AG08395 (cell line): ENCODE measurements around the gene DDX39A.
A peak's percentile ranks its signal among the peaks of the same experiment; 100 is the strongest.
"Not testable (repeated sequence)": the region's sequence is repeated elsewhere in the genome, so short reads cannot be mapped to it uniquely, and the experiment has no call there.

ENCODE experiments used
- DNase-seq: peaks from one replicate; pipeline ENCODE4 v3.0.0; 2012; ENCODE audit warnings: mixed read lengths, low spot score

Gene DDX39A

DNA sequence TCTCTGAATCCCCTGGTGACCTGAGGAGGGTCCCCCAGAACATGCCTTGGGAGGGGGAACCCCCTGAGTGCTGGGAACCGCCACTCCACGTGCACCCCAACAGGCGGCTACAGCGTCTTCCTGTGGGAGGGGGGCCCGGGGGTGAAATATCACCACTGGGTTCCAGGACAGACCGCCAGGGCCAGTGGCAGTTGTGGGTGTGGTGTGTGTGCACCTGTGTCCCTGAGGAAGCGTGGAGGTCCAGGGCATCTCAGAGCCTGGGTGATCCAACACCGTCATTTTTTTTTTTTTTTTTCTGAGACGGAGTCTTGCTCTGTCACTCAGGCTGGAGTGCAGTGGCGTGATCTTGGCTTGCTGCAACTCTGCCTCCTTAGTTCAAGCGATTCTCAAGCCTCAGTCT, 33.6 kb downstream of the DDX39A start:
- DNase-seq: no peak

DNA sequence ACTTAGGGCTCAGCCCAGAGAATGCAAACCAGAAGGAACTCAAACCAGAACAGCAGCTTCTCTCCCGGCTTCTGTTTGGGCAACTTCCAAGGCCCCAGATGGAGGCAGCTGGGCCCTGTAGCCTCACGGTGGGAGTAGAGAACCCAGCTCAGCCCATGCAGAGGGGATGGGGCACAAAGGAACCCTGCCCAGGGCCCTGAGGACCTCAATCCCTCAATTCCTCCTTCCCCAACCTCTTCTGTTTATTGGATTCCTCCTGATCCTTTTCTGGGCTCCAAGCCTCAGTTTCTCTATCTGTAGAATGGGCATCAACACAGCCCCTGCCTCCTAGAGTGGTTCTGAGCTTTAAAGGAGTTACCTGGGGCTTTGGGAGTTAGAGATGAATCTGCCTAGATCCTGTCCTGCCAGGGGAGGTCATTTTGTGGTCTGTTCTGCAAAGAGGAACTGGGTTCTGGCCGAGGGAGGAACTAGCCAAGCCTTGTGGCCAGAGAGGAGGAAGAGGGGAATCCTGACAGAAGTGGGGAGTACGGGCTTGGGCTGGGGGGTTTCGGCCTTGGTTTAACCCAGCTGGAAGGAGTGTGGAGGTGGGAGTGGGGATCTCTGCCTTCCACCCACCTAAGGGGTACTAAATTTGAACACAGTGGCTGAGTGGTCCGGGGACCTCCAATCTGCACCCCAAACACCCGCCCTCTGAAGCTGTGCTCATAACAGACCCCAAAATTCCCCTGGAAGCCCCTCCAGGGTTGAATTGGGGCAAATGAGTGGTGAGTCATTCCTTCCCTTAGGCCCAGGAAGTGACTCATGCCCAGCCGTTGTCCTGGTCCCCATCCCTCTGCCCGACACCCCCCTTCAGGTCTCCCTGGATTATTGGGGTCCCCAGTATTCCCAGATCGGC, 35.2 kb downstream of the DDX39A start:
- DNase-seq: peak; percentile 86

DNA sequence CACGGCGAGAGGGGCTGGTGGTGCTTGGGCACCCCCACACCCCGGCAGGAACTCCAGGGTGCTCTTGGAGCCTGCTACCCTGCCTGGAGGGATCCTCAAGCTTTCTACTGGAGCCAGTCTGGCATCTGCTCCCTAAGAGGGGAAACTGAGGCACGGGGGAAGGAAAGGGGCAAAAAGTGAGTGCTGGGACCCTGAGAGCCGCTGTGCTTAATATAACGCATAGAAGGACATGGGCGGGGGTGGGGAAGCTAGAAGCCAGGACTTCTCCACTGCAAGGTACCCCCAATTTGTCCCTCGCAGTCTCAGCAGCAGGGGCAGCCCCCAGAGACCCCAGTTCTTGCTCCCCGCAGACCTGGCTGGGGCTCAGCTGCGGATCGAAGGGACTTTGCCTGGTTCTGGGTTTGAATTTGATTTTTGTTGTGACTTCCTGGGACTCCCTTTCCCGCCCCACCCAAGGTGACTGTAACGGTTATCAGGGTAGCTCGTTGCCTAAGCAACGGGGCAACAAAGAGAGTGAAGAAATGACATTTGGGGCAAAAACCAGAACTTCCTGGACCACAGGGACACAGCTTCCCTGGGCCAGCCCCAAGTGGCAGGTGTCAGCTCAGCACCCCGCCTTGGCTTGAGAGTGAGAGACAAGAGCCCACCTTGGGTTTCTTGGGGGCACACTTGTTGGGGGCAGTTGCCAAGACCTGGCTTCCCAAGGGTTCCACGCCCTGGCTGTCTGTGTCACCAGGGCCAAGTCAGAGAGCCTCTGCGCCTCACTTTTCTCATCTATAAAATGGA, 37.3 kb downstream of the DDX39A start:
- DNase-seq: peak; percentile 61

DNA sequence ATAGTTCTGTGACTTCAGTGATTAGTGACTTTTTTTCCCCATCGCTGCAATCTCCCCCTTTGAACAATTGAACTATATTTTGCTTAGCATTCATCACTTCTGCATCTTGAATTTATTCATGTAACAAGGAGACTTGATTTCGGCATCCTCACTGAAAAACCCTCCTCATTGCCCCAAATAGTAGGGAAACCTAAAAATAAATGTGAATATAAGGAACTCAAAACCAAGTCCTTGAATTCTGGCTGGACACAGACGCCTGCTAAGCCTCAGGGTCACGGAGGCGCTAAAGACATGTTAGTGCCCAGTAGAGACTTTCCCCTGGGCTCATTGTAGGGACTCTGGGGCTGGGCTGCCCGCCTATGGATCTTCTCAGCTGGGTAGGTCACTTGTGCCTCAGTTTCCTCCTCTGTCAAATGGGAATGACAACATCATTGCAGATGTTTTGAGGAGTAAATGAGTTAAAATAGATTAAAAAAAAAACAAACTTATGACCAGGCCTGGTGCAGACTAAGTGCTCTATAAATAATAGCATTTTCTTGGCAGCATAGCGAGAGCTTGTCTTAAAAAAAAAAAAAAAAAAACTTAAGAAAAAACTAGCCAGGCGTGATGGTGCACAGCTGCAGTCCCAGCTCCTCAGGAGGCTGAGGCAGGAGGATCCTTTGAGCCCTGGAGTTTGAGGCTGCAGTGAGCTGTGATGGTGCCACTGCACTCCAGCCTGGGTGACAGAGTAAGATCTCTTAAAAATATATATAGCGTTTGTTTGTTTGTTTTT, 39.7 kb downstream of the DDX39A start:
- no peak for DNase-seq

DNA sequence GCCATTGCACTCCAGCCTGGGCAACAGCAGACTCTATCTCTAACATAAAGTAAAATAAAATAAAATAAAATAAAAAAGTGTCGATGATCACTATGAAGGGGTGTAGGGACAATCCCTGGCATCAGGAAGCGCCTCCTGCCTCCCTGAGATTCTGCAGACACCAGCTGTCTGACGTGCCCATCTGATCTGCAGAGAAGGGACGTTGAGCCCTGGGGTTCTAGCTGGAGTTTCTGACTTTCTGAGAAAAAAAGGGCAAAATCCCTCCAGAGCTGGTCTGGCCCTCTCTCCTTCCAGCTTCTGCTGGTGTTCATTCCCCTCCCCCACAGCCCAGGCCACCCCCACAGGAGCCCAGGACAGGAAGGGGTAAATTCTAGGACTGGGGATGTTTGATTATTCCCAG, 40.3 kb downstream of the DDX39A start:
- DNase-seq: no peak

DNA sequence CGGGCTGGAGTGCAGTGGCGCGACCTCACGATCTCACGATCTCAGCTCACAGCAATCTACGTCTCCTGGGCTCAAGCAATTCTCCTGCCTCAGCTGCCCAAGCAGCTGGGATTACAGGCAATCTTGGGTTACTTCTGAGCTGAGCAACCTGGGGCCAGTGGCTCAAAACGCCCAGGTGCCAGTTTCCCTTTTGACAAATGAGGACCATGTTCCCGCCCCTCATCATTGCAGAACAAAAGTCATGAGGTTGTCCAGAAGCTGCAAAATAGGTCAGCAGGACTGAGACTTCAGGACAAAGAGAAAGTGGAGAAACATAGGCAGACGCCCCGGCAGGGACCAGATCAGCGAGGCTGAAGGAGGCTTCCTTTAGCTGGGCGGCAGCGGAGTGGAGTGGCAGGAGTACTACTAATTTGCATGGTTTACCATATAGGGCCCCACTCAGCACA, 41.2 kb downstream of the DDX39A start:
- no peak for DNase-seq

DNA sequence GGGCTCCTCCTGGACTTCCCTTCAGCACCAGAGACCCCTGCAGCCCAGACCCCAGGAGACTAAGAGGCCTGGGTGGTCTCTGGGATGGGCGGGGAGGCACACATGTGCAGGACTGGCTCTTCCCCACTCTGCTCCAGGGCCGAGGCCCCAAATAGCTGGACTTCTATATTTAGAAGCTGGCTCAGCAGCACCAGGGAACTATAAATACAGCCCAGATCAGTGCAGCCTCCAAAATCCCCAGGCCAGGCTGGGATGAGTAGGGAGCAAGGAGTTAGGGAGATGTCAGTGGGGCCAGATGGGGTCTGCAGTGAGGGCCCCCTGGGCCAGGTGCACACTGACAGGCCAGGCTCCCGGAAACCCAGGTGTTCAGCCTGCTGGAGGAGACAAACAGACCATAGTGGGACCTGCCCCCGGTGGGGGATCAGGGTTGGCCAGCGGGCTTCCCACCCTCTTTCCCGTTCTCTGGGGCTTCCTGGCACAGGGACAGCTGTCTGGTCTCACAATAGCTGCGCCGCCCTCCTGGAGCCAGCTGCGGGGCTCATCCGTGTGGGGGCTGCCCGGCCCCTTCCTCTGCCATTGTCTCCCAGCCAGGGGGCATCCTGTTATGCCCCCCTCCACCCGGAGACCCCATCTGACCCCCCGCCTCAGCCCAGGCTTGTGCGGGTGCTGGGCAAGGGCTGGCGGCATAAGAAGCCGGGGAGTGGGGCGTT, 43.4 kb downstream of the DDX39A start:
- no peak for DNase-seq

DNA sequence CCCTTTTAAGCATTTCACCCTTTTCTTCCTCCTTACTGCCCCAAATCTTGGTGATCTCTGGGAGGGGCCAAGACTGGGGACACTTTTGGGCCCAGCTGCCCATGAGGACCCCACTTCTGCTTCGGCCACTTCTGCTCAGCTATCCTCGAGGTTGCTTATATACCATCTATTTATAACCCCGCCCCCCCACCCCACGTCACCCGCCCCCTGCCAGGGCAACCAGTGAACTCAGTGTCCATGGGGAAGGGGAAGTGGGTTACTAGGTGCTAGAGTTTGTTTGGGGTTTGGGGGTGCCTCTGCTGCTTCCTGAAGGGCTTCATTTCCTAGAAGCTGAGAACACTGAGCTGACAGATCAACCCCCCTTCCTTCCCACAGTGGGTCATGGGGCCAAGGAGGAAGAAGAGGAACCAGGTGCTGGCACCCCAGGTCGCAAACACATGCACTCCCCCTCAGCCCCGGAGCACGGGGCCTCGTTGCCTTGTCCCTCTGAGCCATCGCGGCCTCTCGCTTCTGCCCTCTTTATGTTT, 44.0 kb downstream of the DDX39A start:
- DNase-seq: no peak

DNA sequence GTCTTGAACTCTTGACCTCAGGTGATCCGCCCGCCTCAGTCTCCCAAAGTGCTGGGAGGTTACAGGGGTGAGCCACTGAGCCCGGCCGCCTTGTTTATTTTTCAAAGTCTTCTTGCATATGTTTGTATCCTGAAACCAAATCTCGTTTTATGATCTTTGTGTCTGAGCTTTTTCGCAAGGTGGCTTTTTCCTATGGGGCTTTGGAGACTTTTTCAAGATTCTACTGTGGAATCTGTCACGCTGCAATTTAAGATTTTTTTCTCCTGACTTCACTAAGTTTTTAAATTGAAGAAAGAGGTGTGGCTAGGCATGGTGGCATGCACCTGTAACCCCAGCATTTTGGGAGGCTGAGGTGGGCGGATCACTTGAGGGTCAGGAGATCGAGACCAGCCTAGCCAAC, 44.8 kb downstream of the DDX39A start:
- DNase-seq: not testable (repeated sequence)

DNA sequence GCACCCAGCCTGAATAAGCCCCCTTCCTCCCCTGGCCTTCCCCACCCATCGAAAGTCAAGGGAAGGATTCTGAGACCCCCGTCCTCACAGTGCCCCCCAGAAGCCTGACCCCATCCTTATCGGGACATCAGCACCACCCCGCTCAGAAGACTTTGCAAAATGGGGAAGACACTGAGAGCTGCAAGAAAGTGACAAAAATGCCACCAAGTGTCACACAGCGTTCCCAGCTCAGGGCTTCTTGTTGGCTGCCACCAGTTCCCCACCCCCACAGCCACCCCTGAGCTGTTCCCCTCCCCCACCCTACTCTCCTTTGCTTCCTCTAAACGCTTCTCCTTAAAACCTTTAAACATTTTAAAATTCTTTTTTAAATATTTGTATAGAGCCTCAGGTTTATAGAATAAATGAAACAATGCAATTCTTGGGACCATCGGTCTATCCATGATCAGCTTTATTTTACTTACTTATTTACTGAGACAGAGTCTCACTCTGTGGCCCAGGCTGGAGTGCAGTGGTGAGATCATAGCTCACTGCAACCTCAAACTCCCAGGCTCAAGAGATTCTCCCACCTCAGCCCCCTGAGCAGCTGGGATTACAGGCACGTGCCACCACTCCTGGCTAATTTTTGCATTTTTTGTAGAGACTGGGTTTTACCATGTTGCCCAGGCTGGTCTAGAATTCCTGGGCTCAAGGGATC, 46.6 kb downstream of the DDX39A start:
- DNase-seq: not testable (repeated sequence)

DNA sequence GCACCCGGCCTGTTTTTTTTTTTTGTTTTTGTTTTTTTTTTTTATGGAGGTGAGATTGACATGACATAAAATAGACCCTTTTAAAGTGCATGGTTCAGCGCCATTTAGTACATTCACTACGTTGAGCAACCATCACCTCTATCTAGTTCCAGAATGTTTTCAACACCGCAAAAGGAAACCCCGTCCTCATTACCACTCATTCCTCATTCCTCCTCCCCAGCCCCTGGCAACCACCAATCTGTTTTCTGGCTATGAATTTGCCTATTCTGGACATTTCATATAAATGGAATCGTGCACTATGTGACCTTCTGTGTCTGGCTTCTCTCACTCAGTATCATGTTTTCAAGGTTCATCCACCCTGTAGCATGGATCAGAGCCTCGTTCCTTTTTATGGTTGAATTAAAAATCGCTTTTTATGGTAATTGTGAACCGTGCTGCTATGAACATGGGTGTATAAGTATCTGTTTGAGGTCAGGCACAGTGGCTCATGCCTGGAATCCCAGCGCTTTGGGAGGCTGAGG, 47.8 kb downstream of the DDX39A start:
- no peak for DNase-seq

DNA sequence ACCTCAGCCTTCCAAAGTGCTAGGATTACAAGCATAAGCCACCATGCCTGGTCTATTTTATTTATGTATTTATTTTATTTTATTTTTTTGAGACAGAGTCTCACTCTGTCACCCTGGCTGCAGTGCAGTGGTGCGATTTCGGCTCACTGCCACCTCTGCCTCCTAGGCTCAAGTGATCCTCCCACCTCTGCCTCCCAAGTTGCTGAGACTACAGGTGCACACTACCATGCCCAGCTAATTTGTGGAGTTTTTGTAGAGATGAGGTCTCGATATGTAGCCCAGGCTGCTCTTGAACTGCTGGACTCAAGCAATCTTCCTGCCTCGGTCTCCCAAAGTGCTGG, 48.2 kb downstream of the DDX39A start:
- no peak for DNase-seq

DNA sequence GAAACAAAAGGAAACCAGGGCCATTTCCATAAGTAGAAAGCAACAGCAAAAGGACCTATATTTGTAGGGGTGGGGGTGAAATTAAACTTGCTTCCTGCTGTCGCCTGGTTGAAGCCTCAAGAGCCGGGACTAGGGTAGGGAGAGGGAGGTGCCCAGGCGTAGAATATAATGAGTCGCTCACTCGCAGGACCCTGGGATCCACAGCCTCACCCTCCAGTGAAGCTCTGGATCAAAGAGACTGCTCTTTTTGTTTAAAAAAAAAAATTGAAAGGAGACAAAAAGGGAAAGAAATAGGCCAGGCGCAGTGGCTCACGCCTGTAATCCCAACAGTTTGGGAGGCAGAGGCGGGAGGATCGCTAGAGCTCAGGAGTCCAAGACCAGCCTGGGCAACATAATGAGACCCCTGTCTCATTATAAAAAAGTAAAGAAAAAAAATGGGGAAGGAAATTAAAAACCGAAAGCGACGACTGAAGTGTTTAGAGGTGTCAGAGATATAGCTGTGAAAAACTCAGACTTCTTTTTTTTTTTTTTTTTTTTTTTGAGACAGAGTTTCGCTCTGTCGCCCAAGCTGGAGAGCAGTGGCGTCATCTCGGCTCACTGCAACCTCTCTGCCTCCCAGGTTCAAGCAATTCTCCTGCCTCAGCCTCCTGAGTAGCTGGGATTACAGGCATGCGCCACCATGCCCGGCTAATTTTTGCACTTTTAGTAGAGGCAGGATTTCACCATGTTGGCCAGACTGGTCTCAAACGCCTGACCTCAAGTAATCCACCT, 48.8 kb downstream of the DDX39A start:
- DNase-seq: no peak

DNA sequence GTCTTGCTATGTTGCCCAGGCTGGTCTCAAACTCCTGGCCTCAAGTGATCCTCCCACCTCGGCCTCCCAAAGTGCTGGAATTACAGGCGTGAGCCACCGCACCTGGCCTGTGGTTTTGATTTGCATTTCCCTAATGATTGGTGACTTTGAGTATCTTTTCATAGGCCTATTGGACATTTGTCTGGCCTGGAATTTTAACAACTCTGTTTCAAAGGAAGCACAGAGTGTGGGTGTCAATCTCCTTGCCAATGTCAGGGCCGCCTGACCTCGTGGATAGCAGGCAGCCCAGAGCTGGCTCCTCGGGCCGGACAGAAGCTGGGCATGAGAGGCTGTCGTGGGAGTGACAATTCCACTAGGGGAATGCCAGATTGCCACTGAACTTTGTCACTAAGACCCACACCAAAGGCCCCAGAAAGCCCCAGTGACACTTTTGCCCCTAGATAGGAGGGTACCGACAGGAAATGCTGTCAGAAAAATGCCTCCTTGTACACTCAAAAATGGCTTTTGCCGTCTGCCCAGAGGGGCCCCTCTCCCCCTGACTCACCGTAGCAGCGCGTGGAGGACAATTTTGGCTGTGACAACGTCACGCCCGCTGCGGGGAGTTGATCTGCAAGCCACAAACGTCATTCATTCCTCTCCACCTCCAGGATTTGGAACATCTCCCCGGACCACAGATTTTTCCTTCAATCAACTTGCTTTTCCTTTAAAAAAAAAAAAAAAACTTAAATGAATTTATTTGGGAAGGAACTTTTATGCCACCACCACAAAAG, 49.6 kb downstream of the DDX39A start:
- peak; percentile 52 for DNase-seq

DNA sequence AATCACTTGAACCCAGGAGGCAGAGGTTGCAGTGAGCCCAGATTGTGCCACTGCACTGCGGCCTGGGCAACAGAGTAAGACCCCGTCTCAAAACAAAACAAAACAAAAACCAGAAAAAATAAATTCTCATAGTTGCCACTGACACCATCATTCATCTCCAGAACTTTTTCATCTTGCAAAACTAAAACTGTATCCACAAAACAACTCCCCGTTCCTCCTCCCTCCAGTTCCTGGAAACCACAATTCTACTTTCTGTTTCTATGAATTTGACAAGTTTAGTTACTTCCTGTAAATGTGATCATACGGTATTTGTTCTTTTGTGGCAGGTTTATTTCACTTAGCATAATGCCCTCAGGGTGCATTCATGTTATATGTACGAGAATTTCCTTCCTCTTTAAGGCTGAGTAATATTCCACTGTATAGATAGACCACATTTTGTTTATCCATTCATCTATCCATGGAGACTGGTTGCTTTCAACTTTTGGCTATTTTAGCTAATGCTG, 51.1 kb downstream of the DDX39A start:
- DNase-seq: peak; percentile 0

DNA sequence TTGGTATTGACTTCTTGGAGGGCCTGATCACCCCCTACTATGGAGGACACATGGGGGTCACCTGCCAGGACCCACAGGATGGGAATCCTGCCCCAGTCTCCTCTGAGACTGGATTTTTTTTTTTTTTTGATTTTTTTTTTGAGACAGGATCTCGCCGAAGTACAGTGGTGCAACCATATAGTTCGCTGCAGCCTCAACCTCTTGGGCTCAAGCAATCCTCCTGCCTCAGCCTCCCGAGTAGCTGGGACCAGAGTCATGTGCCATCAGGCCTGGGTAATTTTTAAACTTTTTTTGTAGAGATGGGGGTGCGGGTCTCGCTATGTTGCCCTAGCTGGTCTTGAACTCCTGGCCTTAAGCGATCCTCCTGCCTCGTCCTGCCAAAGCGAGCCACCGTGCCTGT, 52.1 kb downstream of the DDX39A start:
- peak; percentile 0 for DNase-seq

DNA sequence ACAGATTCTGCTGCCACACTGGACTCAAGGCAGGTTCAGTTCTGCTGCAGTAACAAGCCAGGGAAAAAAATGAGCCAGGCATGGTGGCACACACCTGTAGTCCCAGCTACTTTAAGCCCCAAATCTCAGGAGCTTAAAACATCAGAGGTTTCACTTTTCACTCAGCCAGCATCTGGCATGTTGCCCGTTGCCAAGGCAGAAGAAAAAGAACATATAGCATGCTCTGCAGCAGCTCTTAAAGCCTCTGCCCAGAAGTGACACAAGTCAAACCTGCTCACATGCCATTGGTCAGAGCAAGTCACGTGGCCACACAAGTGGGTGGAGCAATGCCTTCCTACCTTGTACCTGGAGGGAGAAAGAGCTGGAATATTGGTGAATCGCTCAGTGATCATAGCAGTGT, 52.6 kb downstream of the DDX39A start:
- peak; percentile 0 for DNase-seq

DNA sequence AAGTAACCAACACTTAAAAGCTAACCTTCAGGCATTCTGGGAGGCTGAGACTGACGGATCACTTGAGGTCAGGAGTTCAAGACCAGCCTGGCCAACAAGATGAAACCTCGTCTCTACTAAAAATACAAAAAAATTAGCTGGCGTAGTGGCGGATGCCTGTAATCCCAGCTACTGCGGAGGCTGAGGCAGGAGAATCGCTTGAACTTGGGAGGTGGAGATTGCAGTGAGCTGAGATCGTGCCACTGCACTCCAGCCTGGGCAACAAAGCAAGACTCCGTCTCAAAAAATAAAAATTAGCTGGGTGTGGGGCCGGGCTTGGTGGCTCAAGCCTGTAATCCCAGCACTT, 55.1 kb downstream of the DDX39A start:
- not testable (repeated sequence) for DNase-seq
